ENCODE results near the gene COL21A1.

The COL21A1 gene

GRCh38 chr6:56160489-56160888 is 86.9 kb downstream of the COL21A1 start:
- no peak overlapping the region for H3K9ac ChIP-seq (ENCODE audit: low read length)

GRCh38 chr6:56158571-56158970 is 88.8 kb downstream of the COL21A1 start:
- Histone ChIP-seq H2AFZ (ENCODE audit: insufficient read depth, low read length, poor library complexity) (no peak overlapping the region), H3K79me1 (ENCODE audit: low read length) (no peaks in the 10 kb centered on the region)

More at GRCh38 chr6:56160489-56160888, 86.9 kb downstream of the COL21A1 start:
- no CpG with 5 or more reads among the region's 2 CpGs for WGBS (ENCODE audit: extremely low coverage, insufficient coverage, insufficient read length)
- no peak overlapping the region for H3K18ac ChIP-seq (ENCODE audit: low read length)
- H3K4me3 ChIP-seq (ENCODE audit: low read depth, low read length): no peak overlapping the region
- H3K79me1 ChIP-seq (ENCODE audit: low read length): no peaks in the 10 kb centered on the region
- no peak overlapping the region for H4K91ac ChIP-seq (ENCODE audit: low read depth, low read length)
- no peak overlapping the region for H2AFZ ChIP-seq (ENCODE audit: insufficient read depth, low read length, poor library complexity)
- H3K4me2 ChIP-seq (ENCODE audit: low read length): no peak overlapping the region
- no peak overlapping the region for H2BK120ac ChIP-seq (ENCODE audit: insufficient read depth, low read length, poor library complexity)
- H4K12ac ChIP-seq (ENCODE audit: low read depth, low read length): no peak overlapping the region
- no peak overlapping the region for H3K27ac ChIP-seq (ENCODE audit: low read depth, low read length)
- no peak overlapping the region for H3K4ac ChIP-seq (ENCODE audit: low read depth, low read length)
- no peaks in the 10 kb centered on the region for H3K9me3 ChIP-seq (ENCODE audit: insufficient read depth, low read depth, low read length)
- no peak overlapping the region for H2AK5ac ChIP-seq (ENCODE audit: low read length)
- no peaks in the 10 kb centered on the region for H3K36me3 ChIP-seq (ENCODE audit: control insufficient read depth in 1 of 2, insufficient read depth in 2 of 2, low read length in 2 of 2)
- H3K4me1 ChIP-seq (ENCODE audit: control insufficient read depth in 1 of 2, insufficient read depth in 2 of 2, low read length in 2 of 2): no peaks in the 10 kb centered on the region
- H2BK12ac ChIP-seq (ENCODE audit: low read length): no peak overlapping the region
- H3K27me3 ChIP-seq (ENCODE audit: insufficient read depth, low read length): no peaks in the 10 kb centered on the region
- no peak overlapping the region for H3K14ac ChIP-seq (ENCODE audit: low read length)
- no peak overlapping the region for H3K23ac ChIP-seq (ENCODE audit: low read length)
- no peak overlapping the region for H4K8ac ChIP-seq (ENCODE audit: low read depth, low read length)
- H2BK5ac ChIP-seq (ENCODE audit: low read depth, low read length, poor library complexity): no peak overlapping the region
- no peaks in the 10 kb centered on the region for H3K79me2 ChIP-seq (ENCODE audit: control insufficient read depth, insufficient read depth, low read length, poor library complexity)
- DNase-seq: no peak

DNA sequence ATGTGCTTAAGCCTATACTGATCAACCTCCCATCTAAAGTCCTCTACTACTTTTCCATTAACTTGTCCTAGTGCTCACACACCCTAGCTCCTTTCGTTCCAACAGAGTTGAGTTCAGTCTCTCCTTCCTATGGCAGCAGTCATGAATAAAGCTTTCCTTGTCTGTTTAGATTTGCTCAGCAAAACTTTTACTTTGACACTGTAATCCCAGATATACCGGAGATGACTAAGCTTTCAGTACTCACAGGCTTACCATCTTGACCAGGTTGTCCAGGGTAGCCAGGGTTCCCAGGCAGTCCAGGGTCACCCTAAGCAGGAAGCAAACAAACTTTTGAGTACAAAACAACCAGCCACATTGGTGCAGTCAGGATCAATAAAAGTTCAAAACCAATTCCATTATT is 90.7 kb downstream of the COL21A1 start:
- H2BK12ac ChIP-seq (ENCODE audit: low read length): no peak overlapping the region
- no peak overlapping the region for H3K4ac ChIP-seq (ENCODE audit: low read depth, low read length)
- no peak overlapping the region for H2BK120ac ChIP-seq (ENCODE audit: insufficient read depth, low read length, poor library complexity)
- no peaks in the 10 kb centered on the region for H3K79me1 ChIP-seq (ENCODE audit: low read length)
- no peak overlapping the region for H4K91ac ChIP-seq (ENCODE audit: low read depth, low read length)
- H3K4me2 ChIP-seq (ENCODE audit: low read length): no peak overlapping the region
- DNase-seq: no peak
- no peak overlapping the region for H3K18ac ChIP-seq (ENCODE audit: low read length)
- no peaks in the 10 kb centered on the region for H3K27me3 ChIP-seq (ENCODE audit: insufficient read depth, low read length)
- no peaks in the 10 kb centered on the region for H3K79me2 ChIP-seq (ENCODE audit: control insufficient read depth, insufficient read depth, low read length, poor library complexity)
- H3K9me3 ChIP-seq (ENCODE audit: insufficient read depth, low read depth, low read length): no peaks in the 10 kb centered on the region
- no peaks in the 10 kb centered on the region for H3K36me3 ChIP-seq (ENCODE audit: control insufficient read depth in 1 of 2, insufficient read depth in 2 of 2, low read length in 2 of 2)
- no peak overlapping the region for H3K4me3 ChIP-seq (ENCODE audit: low read depth, low read length)
- no peak overlapping the region for H3K27ac ChIP-seq (ENCODE audit: low read depth, low read length)
- no peak overlapping the region for H3K23ac ChIP-seq (ENCODE audit: low read length)
- no peak overlapping the region for H3K14ac ChIP-seq (ENCODE audit: low read length)
- H2AFZ ChIP-seq (ENCODE audit: insufficient read depth, low read length, poor library complexity): no peak overlapping the region
- no CpG with 5 or more reads among the region's 2 CpGs for WGBS (ENCODE audit: extremely low coverage, insufficient coverage, insufficient read length)
- no peak overlapping the region for H4K12ac ChIP-seq (ENCODE audit: low read depth, low read length)
- no peak overlapping the region for H4K8ac ChIP-seq (ENCODE audit: low read depth, low read length)
- no peaks in the 10 kb centered on the region for H3K4me1 ChIP-seq (ENCODE audit: control insufficient read depth in 1 of 2, insufficient read depth in 2 of 2, low read length in 2 of 2)
- no peak overlapping the region for H3K9ac ChIP-seq (ENCODE audit: low read length)
- no peak overlapping the region for H2BK5ac ChIP-seq (ENCODE audit: low read depth, low read length, poor library complexity)
- H2AK5ac ChIP-seq (ENCODE audit: low read length): no peak overlapping the region

More at GRCh38 chr6:56158571-56158970, 88.8 kb downstream of the COL21A1 start:
- Histone ChIP-seq H2BK5ac (ENCODE audit: low read depth, low read length, poor library complexity) (no peak overlapping the region), H3K4ac (ENCODE audit: low read depth, low read length) (no peak overlapping the region), H2AK5ac (ENCODE audit: low read length) (no peak overlapping the region), H3K14ac (ENCODE audit: low read length) (no peak overlapping the region), H3K4me3 (ENCODE audit: low read depth, low read length) (no peak overlapping the region), H3K4me2 (ENCODE audit: low read length) (no peak overlapping the region), H3K23ac (ENCODE audit: low read length) (no peak overlapping the region), H2BK120ac (ENCODE audit: insufficient read depth, low read length, poor library complexity) (no peak overlapping the region), H3K27ac (ENCODE audit: low read depth, low read length) (no peak overlapping the region), H3K36me3 (ENCODE audit: control insufficient read depth in 1 of 2, insufficient read depth in 2 of 2, low read length in 2 of 2) (no peaks in the 10 kb centered on the region), H3K9me3 (ENCODE audit: insufficient read depth, low read depth, low read length) (no peaks in the 10 kb centered on the region), H2BK12ac (ENCODE audit: low read length) (no peak overlapping the region), H3K4me1 (ENCODE audit: control insufficient read depth in 1 of 2, insufficient read depth in 2 of 2, low read length in 2 of 2) (no peaks in the 10 kb centered on the region), H4K8ac (ENCODE audit: low read depth, low read length) (no peak overlapping the region), H3K27me3 (ENCODE audit: insufficient read depth, low read length) (no peaks in the 10 kb centered on the region), H3K18ac (ENCODE audit: low read length) (no peak overlapping the region), H3K79me2 (ENCODE audit: control insufficient read depth, insufficient read depth, low read length, poor library complexity) (no peaks in the 10 kb centered on the region), H4K91ac (ENCODE audit: low read depth, low read length) (no peak overlapping the region), H3K9ac (ENCODE audit: low read length) (no peak overlapping the region), H4K12ac (ENCODE audit: low read depth, low read length) (no peak overlapping the region)
- no peak for DNase-seq
- WGBS (ENCODE audit: extremely low coverage, insufficient coverage, insufficient read length): no CpG with 5 or more reads among the region's 2 CpGs

DNA sequence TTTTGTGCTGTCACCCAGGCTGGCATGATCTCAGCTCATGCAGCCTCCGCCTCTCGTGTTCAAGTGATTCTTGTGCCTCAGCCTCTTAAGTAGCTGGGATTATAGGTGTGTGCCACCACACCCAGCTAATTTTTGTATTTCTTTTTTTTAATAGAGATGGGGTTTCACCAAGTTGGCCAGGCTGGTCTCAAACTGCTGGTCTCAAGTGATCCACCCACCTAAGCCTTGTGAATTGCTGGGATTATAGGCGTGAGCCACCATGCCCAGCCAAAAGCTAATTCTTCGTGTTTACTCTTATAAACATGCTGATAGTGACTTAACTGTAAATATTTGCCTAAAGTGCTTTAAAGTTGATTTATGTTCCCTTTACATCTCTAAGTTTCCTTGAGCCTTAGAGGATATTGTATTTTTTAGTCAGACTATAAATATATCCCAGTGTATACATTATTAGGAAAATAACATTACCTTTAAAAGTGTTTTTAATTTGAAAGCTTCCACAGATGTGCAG is 91.7 kb downstream of the COL21A1 start:
- Histone ChIP-seq H3K79me2 (ENCODE audit: control insufficient read depth, insufficient read depth, low read length, poor library complexity) (no peaks in the 10 kb centered on the region), H3K27me3 (ENCODE audit: insufficient read depth, low read length) (no peaks in the 10 kb centered on the region), H3K4me3 (ENCODE audit: low read depth, low read length) (no peak overlapping the region), H3K9ac (ENCODE audit: low read length) (no peak overlapping the region), H4K12ac (ENCODE audit: low read depth, low read length) (no peak overlapping the region), H2BK12ac (ENCODE audit: low read length) (no peak overlapping the region), H2BK120ac (ENCODE audit: insufficient read depth, low read length, poor library complexity) (no peak overlapping the region), H2AFZ (ENCODE audit: insufficient read depth, low read length, poor library complexity) (no peak overlapping the region), H3K4me1 (ENCODE audit: control insufficient read depth in 1 of 2, insufficient read depth in 2 of 2, low read length in 2 of 2) (no peaks in the 10 kb centered on the region), H3K36me3 (ENCODE audit: control insufficient read depth in 1 of 2, insufficient read depth in 2 of 2, low read length in 2 of 2) (no peaks in the 10 kb centered on the region), H3K4ac (ENCODE audit: low read depth, low read length) (no peak overlapping the region), H3K79me1 (ENCODE audit: low read length) (no peaks in the 10 kb centered on the region), H2BK5ac (ENCODE audit: low read depth, low read length, poor library complexity) (no peak overlapping the region), H4K91ac (ENCODE audit: low read depth, low read length) (no peak overlapping the region), H3K18ac (ENCODE audit: low read length) (no peak overlapping the region), H3K23ac (ENCODE audit: low read length) (no peak overlapping the region), H3K4me2 (ENCODE audit: low read length) (no peak overlapping the region), H3K9me3 (ENCODE audit: insufficient read depth, low read depth, low read length) (no peaks in the 10 kb centered on the region), H3K14ac (ENCODE audit: low read length) (no peak overlapping the region), H4K8ac (ENCODE audit: low read depth, low read length) (no peak overlapping the region), H3K27ac (ENCODE audit: low read depth, low read length) (no peak overlapping the region), H2AK5ac (ENCODE audit: low read length) (no peak overlapping the region)
- no peak for DNase-seq
- no CpG with 5 or more reads among the region's 4 CpGs for WGBS (ENCODE audit: extremely low coverage, insufficient coverage, insufficient read length)

All from trophoblast cell (in vitro differentiated cells and primary cell).